Trophoblast cell (in vitro differentiated cells and primary cell): Measurements from ENCODE around the gene SEMA3A.

Experiments used
- DNase-seq, 2 donors: peaks; one replicate each; pipeline ENCODE4 v3.0.0-alpha.2; 2016
- H2AFZ ChIP-seq: 2 replicates; pipeline ENCODE4 v1.6.1; 2013; ENCODE audit warnings: low read length, moderate library complexity, mild to moderate bottlenecking; ENCODE audit not compliant: insufficient read depth, poor library complexity
- H2AK5ac ChIP-seq: 2 replicates; pipeline ENCODE4 v1.6.1; 2013; ENCODE audit warnings: mild to moderate bottlenecking, low read length
- H2BK120ac ChIP-seq: 2 replicates; pipeline ENCODE4 v1.6.1; 2013; ENCODE audit warnings: low read length, mild to moderate bottlenecking, moderate library complexity; ENCODE audit not compliant: insufficient read depth, poor library complexity
- H2BK12ac ChIP-seq: 2 replicates; pipeline ENCODE4 v1.6.1; 2013; ENCODE audit warnings: mild to moderate bottlenecking, low read length, moderate library complexity
- H2BK5ac ChIP-seq: 2 replicates; pipeline ENCODE4 v1.6.1; 2013; ENCODE audit warnings: low read length, low read depth, moderate library complexity, mild to moderate bottlenecking; ENCODE audit not compliant: poor library complexity
- H3K14ac ChIP-seq: 2 replicates; pipeline ENCODE4 v1.6.1; 2013; ENCODE audit warnings: mild to moderate bottlenecking, low read length
- H3K18ac ChIP-seq: 2 replicates; pipeline ENCODE4 v1.6.1; 2013; ENCODE audit warnings: mild to moderate bottlenecking, low read length
- H3K23ac ChIP-seq: 2 replicates; pipeline ENCODE4 v1.6.1; 2013; ENCODE audit warnings: low read length
- H3K27ac ChIP-seq: 2 replicates; pipeline ENCODE4 v1.5.1; 2013; ENCODE audit warnings: low read depth, mild to moderate bottlenecking, inconsistent platforms, low read length, moderate library complexity
- H3K27me3 ChIP-seq: 2 replicates; pipeline ENCODE4 v1.6.1; 2013; ENCODE audit warnings: inconsistent platforms, mild to moderate bottlenecking, low read length, moderate library complexity; ENCODE audit not compliant: insufficient read depth
- H3K36me3 ChIP-seq, 2 experiments: 1 replicate in 1 of 2; 2 replicates in 1 of 2; pipeline ENCODE4 v1.6.1; 2013; ENCODE audit warnings: low read length in 2 of 2, mild to moderate bottlenecking in 2 of 2, moderate library complexity in 1 of 2; ENCODE audit not compliant: insufficient read depth in 2 of 2, control insufficient read depth in 1 of 2
- H3K4ac ChIP-seq: 2 replicates; pipeline ENCODE4 v1.6.1; 2013; ENCODE audit warnings: low read depth, mild to moderate bottlenecking, low read length, moderate library complexity
- H3K4me1 ChIP-seq, 2 experiments: 1 replicate in 1 of 2; 2 replicates in 1 of 2; pipeline ENCODE4 v1.6.1; 2013; ENCODE audit warnings: low read length in 2 of 2, mild to moderate bottlenecking in 2 of 2, moderate library complexity in 1 of 2; ENCODE audit not compliant: insufficient read depth in 2 of 2, control insufficient read depth in 1 of 2
- H3K4me2 ChIP-seq: 2 replicates; pipeline ENCODE4 v1.6.1; 2013; ENCODE audit warnings: inconsistent platforms, mild to moderate bottlenecking, low read length, moderate library complexity
- H3K4me3 ChIP-seq: 2 replicates; pipeline ENCODE4 v1.5.1; 2013; ENCODE audit warnings: mild to moderate bottlenecking, low read depth, low read length, inconsistent platforms
- H3K79me1 ChIP-seq: one replicate; pipeline ENCODE4 v1.6.1; 2013; ENCODE audit warnings: low read length
- H3K79me2 ChIP-seq: 2 replicates; pipeline ENCODE4 v1.6.1; 2013; ENCODE audit warnings: low read length, mild to moderate bottlenecking; ENCODE audit not compliant: control insufficient read depth, insufficient read depth, poor library complexity
- H3K9ac ChIP-seq: 2 replicates; pipeline ENCODE4 v1.6.1; 2013; ENCODE audit warnings: mild to moderate bottlenecking, low read length
- H3K9me3 ChIP-seq: 2 replicates; pipeline ENCODE4 v1.6.1; 2013; ENCODE audit warnings: low read depth, mild to moderate bottlenecking, control low read depth, inconsistent platforms, low read length; ENCODE audit not compliant: insufficient read depth
- H4K12ac ChIP-seq: 2 replicates; pipeline ENCODE4 v1.6.1; 2013; ENCODE audit warnings: low read depth, mild to moderate bottlenecking, low read length, moderate library complexity
- H4K8ac ChIP-seq: 2 replicates; pipeline ENCODE4 v1.6.1; 2013; ENCODE audit warnings: low read depth, mild to moderate bottlenecking, low read length, moderate library complexity
- H4K91ac ChIP-seq: one replicate; pipeline ENCODE4 v1.6.1; 2013; ENCODE audit warnings: low read depth, mild to moderate bottlenecking, low read length, moderate library complexity
- WGBS: extraction: QIAGEN DNeasy Blood & Tissue Kit; methylation state at CpG from one replicate; pipeline ENCODE4 v1.1.7; 2013; ENCODE audit warnings: missing lambda C conversion rate; ENCODE audit not compliant: insufficient read length, insufficient coverage; ENCODE audit errors: extremely low coverage; 5-methylcytosine and 5-hydroxymethylcytosine counted together

Gene SEMA3A

DNA sequence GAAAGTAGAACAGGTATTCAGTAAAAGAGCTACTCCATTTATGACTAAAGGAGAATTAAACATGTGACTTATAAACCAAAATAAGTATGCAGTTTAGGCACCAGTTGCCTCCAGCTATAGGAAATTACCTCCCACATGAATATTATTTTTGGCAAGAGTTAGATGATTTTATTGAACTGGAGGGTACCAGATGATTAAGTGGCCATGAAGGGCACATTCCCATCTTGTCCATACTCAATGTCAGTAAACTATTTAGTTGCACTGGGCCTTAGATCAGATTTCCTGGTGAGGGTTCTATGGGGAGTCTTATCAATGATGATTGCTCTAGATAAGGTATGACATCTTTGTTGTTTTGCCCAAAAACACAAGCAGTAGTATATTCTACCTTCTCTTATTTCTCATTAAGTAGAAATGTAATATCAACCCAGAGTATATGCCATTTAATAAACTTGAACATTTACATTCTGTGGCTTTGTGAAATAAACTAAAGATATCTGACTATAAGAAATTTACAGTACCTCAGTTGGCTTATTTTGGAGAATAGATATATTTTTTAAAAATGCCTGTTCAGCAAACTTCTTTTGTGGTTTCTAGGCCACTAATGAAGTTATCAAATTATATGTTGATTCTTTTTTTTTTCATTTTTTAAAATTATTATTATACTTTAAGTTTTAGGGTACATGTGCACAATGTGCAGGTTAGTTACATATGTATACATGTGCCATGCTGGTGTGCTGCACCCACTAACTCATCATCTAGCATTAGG lies 145.3 kb downstream of the SEMA3A start:
- no peak overlapping the region for H4K8ac ChIP-seq
- DNase-seq, result no peak
- H3K27me3 ChIP-seq, result no peaks in the 10 kb centered on the region

DNA sequence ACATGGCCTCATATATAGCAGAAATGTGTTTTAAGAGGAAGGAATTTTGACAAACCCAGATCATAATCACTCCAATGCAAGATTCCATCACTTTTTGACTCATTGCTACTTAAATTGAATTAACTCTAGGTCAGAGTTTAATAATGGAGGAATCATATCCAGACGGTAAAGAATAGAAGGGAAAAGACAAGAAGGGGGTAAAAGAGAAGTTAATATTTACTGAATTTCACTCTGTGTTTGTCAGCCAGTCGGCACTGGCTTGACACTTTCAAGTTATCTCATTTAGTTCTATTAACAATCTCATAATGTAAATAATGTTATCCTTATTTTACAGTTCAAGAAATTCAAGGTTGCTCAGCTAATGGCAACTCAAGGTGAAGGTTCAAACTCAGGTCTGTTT lies 147.5 kb downstream of the SEMA3A start:
- Histone ChIP-seq H3K79me1 (peaks cover 1% of the 10 kb centered on the region), H2AK5ac (no peak overlapping the region), H2BK5ac (no peak overlapping the region), H3K14ac (no peak overlapping the region), H2AFZ (no peak overlapping the region), H3K18ac (no peak overlapping the region), H3K9ac (no peak overlapping the region), H2BK12ac (no peak overlapping the region), H2BK120ac (no peak overlapping the region), H3K4me3 (no peak overlapping the region), H3K79me2 (no peaks in the 10 kb centered on the region), H3K27ac (no peak overlapping the region), H3K4me2 (no peak overlapping the region), H4K12ac (no peak overlapping the region), H3K36me3 (no peaks in the 10 kb centered on the region), H3K4me1 (no peaks in the 10 kb centered on the region), H4K8ac (no peak overlapping the region), H4K91ac (no peak overlapping the region), H3K9me3 (no peaks in the 10 kb centered on the region), H3K27me3 (no peaks in the 10 kb centered on the region), H3K4ac (no peak overlapping the region), H3K23ac (no peak overlapping the region)
- DNase-seq, result no peak
- no CpG with 5 or more reads among the region's 2 CpGs for WGBS

More for the DNA sequence above, 145.3 kb downstream of the SEMA3A start:
- Histone ChIP-seq H3K23ac (no peak overlapping the region), H3K27ac (no peak overlapping the region), H3K4me3 (no peak overlapping the region), H3K4me1 (no peaks in the 10 kb centered on the region), H3K18ac (no peak overlapping the region), H3K9ac (no peak overlapping the region), H2BK5ac (no peak overlapping the region), H4K12ac (no peak overlapping the region), H2AFZ (no peak overlapping the region), H3K14ac (no peak overlapping the region), H3K79me2 (no peaks in the 10 kb centered on the region), H3K36me3 (no peaks in the 10 kb centered on the region), H3K79me1 (no peaks in the 10 kb centered on the region), H3K4me2 (no peak overlapping the region), H2BK12ac (no peak overlapping the region), H2BK120ac (no peak overlapping the region), H4K91ac (no peak overlapping the region), H3K4ac (no peak overlapping the region), H3K9me3 (no peaks in the 10 kb centered on the region), H2AK5ac (no peak overlapping the region)

GRCh38 chr7:84044834-84045233 lies 149.8 kb downstream of the SEMA3A start:
- H3K9ac ChIP-seq, result no peak overlapping the region
- no CpG with 5 or more reads among the region's 2 CpGs for WGBS

DNA sequence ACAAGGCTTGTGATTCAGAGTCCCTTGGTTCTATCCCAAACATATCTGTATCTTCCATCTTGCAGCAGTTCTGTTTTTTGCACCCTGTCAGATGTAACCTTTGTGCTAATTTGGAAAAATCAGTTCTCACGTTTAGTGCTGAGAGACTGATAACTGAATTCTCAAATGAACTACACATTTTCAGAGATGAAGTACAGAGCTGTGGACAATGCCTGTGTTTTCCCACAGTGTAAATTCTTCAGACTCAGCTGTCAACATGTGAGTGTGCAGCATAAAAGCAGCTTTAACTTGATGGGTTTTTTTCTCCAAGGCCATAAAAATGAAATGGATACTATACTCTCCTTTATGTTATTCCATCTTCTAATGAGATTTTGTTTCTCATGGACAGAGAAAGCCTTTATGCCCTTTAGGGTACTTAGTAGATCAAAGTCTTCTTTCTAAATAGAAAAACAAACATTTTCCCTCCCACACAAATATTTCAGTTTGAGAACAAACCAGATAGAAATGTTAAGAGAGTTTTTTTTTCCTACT lies 150.9 kb downstream of the SEMA3A start:
- Histone ChIP-seq H3K9ac (no peak overlapping the region), H2AK5ac (no peak overlapping the region), H3K79me2 (no peaks in the 10 kb centered on the region), H2AFZ (no peak overlapping the region), H3K4ac (no peak overlapping the region), H4K8ac (no peak overlapping the region), H3K9me3 (no peaks in the 10 kb centered on the region), H2BK12ac (no peak overlapping the region), H3K4me3 (no peak overlapping the region), H3K4me2 (no peak overlapping the region), H3K4me1 (peaks cover 0 to 2% of the 10 kb centered on the region in 2 experiments), H3K27me3 (no peaks in the 10 kb centered on the region), H3K36me3 (no peaks in the 10 kb centered on the region), H4K12ac (no peak overlapping the region), H3K23ac (no peak overlapping the region), H3K27ac (no peak overlapping the region), H2BK5ac (no peak overlapping the region), H2BK120ac (no peak overlapping the region), H3K14ac (no peak overlapping the region), H4K91ac (no peak overlapping the region), H3K18ac (no peak overlapping the region), H3K79me1 (peaks cover 1% of the 10 kb centered on the region)
- DNase-seq, result no peak
- WGBS, result no CpG with 5 or more reads among the region's 1 CpG

More at GRCh38 chr7:84044834-84045233, 149.8 kb downstream of the SEMA3A start:
- H3K36me3 ChIP-seq, result no peaks in the 10 kb centered on the region
- no peak overlapping the region for H4K91ac ChIP-seq
- H3K79me1 ChIP-seq, result peaks cover 1% of the 10 kb centered on the region
- no peak overlapping the region for H4K12ac ChIP-seq
- H2BK12ac ChIP-seq, result peak overlapping the region; percentile 49
- no peak overlapping the region for H2BK120ac ChIP-seq
- no peaks in the 10 kb centered on the region for H3K9me3 ChIP-seq
- no peak overlapping the region for H3K14ac ChIP-seq
- no peak for DNase-seq
- H2AFZ ChIP-seq, result no peak overlapping the region
- no peak overlapping the region for H2BK5ac ChIP-seq
- no peak overlapping the region for H4K8ac ChIP-seq
- no peak overlapping the region for H3K23ac ChIP-seq
- H3K27me3 ChIP-seq, result no peaks in the 10 kb centered on the region
- H3K27ac ChIP-seq, result no peak overlapping the region
- H2AK5ac ChIP-seq, result no peak overlapping the region
- H3K79me2 ChIP-seq, result no peaks in the 10 kb centered on the region
- no peak overlapping the region for H3K18ac ChIP-seq
- H3K4ac ChIP-seq, result no peak overlapping the region
- no peak overlapping the region for H3K4me3 ChIP-seq
- peaks cover 0 to 2% of the 10 kb centered on the region in 2 experiments for H3K4me1 ChIP-seq
- no peak overlapping the region for H3K4me2 ChIP-seq
